Esophagus muscularis mucosa (tissue), 4 donors: ENCODE results near the gene MNDA. TPM values are rescaled to one million over a fixed set of nuclear protein-coding genes. Genes with fewer than 3 reads are reported as not detected.

Source experiments
- DNase-seq: peaks from one replicate; pipeline ENCODE4 v3.0.0-alpha.2; 2017; ENCODE audit errors: extremely low spot score
- H3K27ac ChIP-seq, 4 donors: fragments of 200-600 bp; sonication (generic); replicated peaks in 1 of 4; 1 replicate in 3 of 4; 2 replicates in 1 of 4; pipeline ENCODE4 v1.5.1; 2016 to 2019; ENCODE audit warnings: mild to moderate bottlenecking in 1 of 4
- H3K27me3 ChIP-seq, 4 donors: fragments of 200-600 bp; sonication (generic); one replicate each; pipeline versions ENCODE4 v1.5.1 to v1.6.0; 2016 to 2019
- H3K36me3 ChIP-seq, 4 donors: fragments of 200-600 bp; sonication (generic); one replicate each; pipeline ENCODE4 v1.5.1; 2016 to 2019
- H3K4me1 ChIP-seq, 4 donors: fragments of 200-600 bp; sonication (generic); one replicate each; pipeline ENCODE4 v1.5.1; 2016 to 2019
- H3K4me3 ChIP-seq, 4 donors: fragments of 200-600 bp; sonication (generic); 1 replicate in 2 of 4; 2 replicates in 2 of 4; pipeline ENCODE4 v1.5.1; 2016 to 2019; ENCODE audit warnings: mild to moderate bottlenecking in 4 of 4, moderate library complexity in 1 of 4
- H3K9me3 ChIP-seq, 4 donors: fragments of 200-600 bp; sonication (generic); 1 replicate in 3 of 4; 2 replicates in 1 of 4; pipeline ENCODE4 v1.5.1; 2016 to 2019
- EP300 ChIP-seq: sonication (generic); formaldehyde crosslinking; IDR thresholded peaks from one replicate; pipeline ENCODE4 v1.6.1; 2017; ENCODE audit warnings: antibody characterized with exemption
- POLR2A ChIP-seq: fragments of 450-650 bp; IDR thresholded peaks from one replicate; pipeline ENCODE4 v1.6.1; 2017; ENCODE audit warnings: antibody characterized with exemption, moderate library complexity, mild to moderate bottlenecking, low read depth
- POLR2AphosphoS5 ChIP-seq, 2 donors: sonication (generic); formaldehyde crosslinking; IDR thresholded peaks; one replicate each; pipeline ENCODE4 v1.6.1; 2017; ENCODE audit warnings: antibody characterized with exemption in 2 of 2
- WGBS: methylation state at CpG from one replicate; pipeline ENCODE4 v1.1.5; 2018; 5-methylcytosine and 5-hydroxymethylcytosine counted together
- intact Hi-C: fragments of 100-400 bp; cut with DNase I; formaldehyde crosslinking; loops from one replicate; pipeline ENCODE4 v1.15.1; 2023
- total RNA-seq, 4 donors: library from RNA; depleted of rRNA; stranded (reverse); fragments of >200 nt; gene quantifications; one replicate each; pipeline versions ENCODE4 v1.1.0 to v1.2.1, GENCODE V29; 2016
- TF ChIP-seq, protein P1 (sequence below), 3 experiments: fragments of 200-600 bp in 2 of 3; fragments of 450-650 bp in 1 of 3; sonication (generic) in 2 of 3; IDR thresholded peaks; one replicate each; pipeline ENCODE4 v1.5.1; 2017 to 2019; ENCODE audit warnings: antibody characterized with exemption in 3 of 3, mild to moderate bottlenecking in 2 of 3, moderate library complexity in 1 of 3

MNDA gene
- total RNA-seq, 4 donors from 2014 or later: 2.1 to 19.7 (median 3.2) TPM

DNA sequence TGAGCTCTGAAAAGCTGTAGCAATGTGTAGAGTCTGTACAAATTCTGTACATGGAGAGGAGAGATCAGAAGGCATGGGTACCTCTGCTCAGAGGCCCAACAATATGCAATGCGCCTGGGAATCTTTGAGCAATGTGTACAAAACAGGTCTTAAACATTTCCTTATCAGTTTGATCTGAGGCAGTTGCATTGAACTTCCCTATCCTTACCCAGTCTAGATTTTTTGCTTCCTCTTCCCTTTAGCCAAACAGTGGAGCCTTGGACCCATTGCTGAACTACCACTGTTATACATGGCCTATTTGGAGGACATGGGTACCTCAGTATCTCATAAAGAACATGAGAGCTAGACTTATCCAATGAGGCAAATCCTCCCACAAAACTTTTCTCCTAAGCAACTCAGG lies 12.6 kb upstream of the MNDA start:
- 83% methylated on average over 1 of the region's 1 CpG for WGBS
- Histone ChIP-seq H3K4me3 (no peak overlapping the region), H3K4me1 (no peaks in the 10 kb centered on the region), H3K9me3 (no peaks in the 10 kb centered on the region), H3K36me3 (no peaks in the 10 kb centered on the region), H3K27me3 (no peaks in the 10 kb centered on the region), H3K27ac (no peak overlapping the region)
- no peak for DNase-seq
- no peak for TF ChIP-seq POLR2A
- TF ChIP-seq POLR2AphosphoS5 (IDR thresholded peaks at IDR 0.05): no peak
- TF ChIP-seq, protein P1, sequence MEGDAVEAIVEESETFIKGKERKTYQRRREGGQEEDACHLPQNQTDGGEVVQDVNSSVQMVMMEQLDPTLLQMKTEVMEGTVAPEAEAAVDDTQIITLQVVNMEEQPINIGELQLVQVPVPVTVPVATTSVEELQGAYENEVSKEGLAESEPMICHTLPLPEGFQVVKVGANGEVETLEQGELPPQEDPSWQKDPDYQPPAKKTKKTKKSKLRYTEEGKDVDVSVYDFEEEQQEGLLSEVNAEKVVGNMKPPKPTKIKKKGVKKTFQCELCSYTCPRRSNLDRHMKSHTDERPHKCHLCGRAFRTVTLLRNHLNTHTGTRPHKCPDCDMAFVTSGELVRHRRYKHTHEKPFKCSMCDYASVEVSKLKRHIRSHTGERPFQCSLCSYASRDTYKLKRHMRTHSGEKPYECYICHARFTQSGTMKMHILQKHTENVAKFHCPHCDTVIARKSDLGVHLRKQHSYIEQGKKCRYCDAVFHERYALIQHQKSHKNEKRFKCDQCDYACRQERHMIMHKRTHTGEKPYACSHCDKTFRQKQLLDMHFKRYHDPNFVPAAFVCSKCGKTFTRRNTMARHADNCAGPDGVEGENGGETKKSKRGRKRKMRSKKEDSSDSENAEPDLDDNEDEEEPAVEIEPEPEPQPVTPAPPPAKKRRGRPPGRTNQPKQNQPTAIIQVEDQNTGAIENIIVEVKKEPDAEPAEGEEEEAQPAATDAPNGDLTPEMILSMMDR (IDR thresholded peaks at IDR 0.05): no peak
- TF ChIP-seq EP300: no peak
- intact Hi-C loops: no loop called here

DNA sequence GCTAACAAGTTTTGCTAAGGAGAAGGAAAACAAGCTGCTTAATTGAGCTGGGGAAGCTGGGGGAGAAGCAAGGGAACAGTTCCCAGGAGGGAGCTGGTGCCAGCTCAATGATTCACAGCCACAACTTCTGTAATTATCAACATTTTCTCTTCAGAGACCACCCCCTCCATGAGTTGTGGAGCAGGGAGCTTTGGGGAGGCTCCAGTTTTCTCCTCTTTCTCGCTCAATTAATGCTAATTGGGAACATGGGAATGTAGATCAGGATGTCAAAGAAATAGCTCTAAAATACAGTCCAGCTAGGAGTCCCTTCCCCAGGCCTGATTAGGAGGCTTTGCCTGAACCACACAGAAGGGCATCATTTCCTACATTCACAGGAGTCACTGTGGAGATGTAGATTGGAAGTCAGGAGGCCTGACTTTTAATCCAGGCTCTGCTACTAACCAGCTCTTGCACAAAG lies 12.1 kb upstream of the MNDA start:
- H3K4me3 ChIP-seq: no peak overlapping the region
- H3K27me3 ChIP-seq: no peaks in the 10 kb centered on the region
- no peaks in the 10 kb centered on the region for H3K36me3 ChIP-seq
- no peak for TF ChIP-seq POLR2AphosphoS5 (IDR thresholded peaks at IDR 0.05)
- 82% methylated on average over 1 of the region's 1 CpG for WGBS
- intact Hi-C loops: no loop called here
- H3K4me1 ChIP-seq: no peaks in the 10 kb centered on the region
- H3K27ac ChIP-seq: no peak overlapping the region
- no peak for DNase-seq
- no peaks in the 10 kb centered on the region for H3K9me3 ChIP-seq

DNA sequence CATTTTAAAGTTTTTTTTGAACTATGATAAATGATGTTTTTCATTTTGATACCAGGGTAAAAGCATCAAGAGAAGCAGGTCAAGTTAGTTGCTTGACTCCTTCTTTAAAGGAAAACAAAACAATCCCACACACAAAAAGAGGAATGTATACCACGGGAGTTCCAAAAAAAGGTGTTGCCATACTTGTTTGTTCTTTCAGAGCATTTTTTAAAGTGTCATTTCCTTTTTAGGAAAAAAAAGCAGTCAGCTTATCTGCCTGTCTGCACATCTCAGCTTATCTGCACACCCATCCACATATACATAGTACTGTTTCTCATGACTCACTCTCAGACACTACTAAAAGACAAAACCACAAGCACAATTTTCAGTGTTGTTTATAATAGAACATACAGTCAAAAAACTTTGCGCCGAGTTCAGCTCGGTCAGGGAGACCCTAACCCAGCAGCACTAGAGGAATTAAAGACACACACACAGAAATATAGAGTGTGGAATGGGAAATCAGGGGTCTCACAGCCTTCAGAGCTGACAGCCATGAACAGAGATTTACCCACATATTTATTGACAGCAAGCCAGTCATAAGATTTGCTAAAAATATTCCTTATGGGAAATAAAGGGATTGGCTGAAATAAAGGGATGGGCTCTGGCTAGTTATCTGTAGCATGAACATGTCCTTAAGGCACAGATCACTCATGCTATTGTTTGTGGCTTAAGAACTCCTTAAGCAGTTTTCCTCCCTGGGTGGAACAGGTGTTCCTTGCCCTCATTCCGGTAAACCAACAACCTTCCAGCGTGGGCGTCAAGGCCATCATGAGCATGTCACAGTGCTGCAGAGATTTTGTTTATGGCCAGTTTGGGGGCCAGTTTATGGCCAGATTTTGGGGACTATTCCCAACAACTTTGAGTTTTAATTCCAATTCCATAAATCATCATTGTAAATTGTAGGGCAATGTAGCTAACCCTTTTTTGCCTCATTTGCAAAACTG lies 11.4 kb upstream of the MNDA start:
- WGBS: 52% methylated on average over 7 of the region's 7 CpGs
- TF ChIP-seq, protein P1 (IDR thresholded peaks at IDR 0.05): no peak
- TF ChIP-seq EP300 (no peak), POLR2AphosphoS5 (IDR thresholded peaks at IDR 0.05) (no peak)
- Histone ChIP-seq H3K27me3 (no peaks in the 10 kb centered on the region), H3K27ac (no peak overlapping the region), H3K4me1 (no peaks in the 10 kb centered on the region), H3K4me3 (no peak overlapping the region), H3K9me3 (no peaks in the 10 kb centered on the region), H3K36me3 (no peaks in the 10 kb centered on the region)
- intact Hi-C loops: no loop called here
- DNase-seq: no peak

DNA sequence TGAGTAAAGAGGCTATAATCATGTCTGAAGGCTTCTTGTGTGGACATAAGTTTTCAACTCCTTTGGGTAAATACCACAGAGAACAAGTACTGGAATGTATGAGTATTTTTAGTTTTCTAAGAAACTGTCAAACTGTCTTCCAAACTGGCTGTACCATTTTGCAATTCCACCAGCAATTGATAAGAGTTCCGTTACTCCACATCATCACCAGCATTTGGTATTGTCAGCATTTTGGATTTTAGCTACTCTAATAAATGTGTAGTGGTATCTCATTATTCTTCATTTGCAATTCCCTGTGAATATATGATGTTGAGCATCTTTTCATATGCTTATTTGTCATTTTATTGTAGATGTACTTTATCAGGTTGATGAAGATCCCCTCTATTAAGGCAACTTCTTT lies 9.4 kb upstream of the MNDA start:
- intact Hi-C loops: no loop called here
- 84% methylated on average over 1 of the region's 1 CpG for WGBS
- no peak for TF ChIP-seq POLR2AphosphoS5 (IDR thresholded peaks at IDR 0.05)

DNA sequence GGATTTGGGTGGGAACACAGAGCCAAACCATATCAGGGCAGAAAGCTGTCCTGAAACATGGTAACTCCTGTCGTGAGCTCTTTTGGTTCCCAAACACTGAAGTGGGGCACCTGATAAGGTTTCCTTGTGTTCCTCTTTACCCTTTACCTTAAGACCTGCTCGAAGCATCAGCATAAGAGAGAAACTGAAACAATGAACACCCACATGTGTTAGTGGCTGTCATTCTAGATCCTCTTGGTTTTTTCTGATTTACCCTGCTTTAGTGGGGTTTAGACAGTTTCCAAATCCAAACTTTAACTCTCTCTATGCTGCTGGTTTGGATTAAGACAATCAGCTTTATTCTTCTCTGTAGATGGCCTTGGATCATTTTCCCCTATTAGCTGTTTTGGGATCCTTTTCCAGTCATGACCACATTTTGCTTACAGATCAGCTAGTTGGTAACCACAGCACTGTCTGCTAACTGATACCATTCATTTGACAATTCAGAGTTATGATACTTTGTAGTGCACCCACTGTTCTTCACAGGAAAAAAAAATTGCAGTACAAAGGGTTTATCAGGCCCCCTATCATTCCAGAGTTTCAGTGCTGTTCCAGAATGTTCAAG lies 975 bp upstream of the MNDA start:
- DNase-seq: no peak
- Histone ChIP-seq H3K4me3 (no peak overlapping the region), H3K27me3 (no peaks in the 10 kb centered on the region), H3K9me3 (peaks cover 0 to 6% (median 0%) of the 10 kb centered on the region in 4 donors), H3K36me3 (no peaks in the 10 kb centered on the region), H3K4me1 (no peaks in the 10 kb centered on the region), H3K27ac (no peak overlapping the region)
- WGBS: 70% methylated on average over 2 of the region's 2 CpGs
- TF ChIP-seq POLR2AphosphoS5 (IDR thresholded peaks at IDR 0.05): no peak
- TF ChIP-seq, protein P1 (IDR thresholded peaks at IDR 0.05): no peak
- TF ChIP-seq EP300: no peak
- no peak for TF ChIP-seq POLR2A
- intact Hi-C loops: no loop called here

More for the DNA sequence above, 9.4 kb upstream of the MNDA start:
- Histone ChIP-seq H3K27ac (no peak overlapping the region), H3K9me3 (no peaks in the 10 kb centered on the region), H3K4me3 (no peak overlapping the region), H3K27me3 (no peaks in the 10 kb centered on the region), H3K36me3 (no peaks in the 10 kb centered on the region), H3K4me1 (no peaks in the 10 kb centered on the region)
- no peak for DNase-seq
